Measurements from ENCODE around the gene COL18A1.

The COL18A1 gene

GRCh38 chr21:45470773-45471524 lies 66.0 kb downstream of the COL18A1 start:
- DNase-seq = no peak

- DNase-seq = no peak
These were observed 66.7 kb downstream of the COL18A1 start for GRCh38 chr21:45471525-45472221.

- no peak for DNase-seq
These were observed 67.7 kb downstream of the COL18A1 start for GRCh38 chr21:45472445-45473365.

GRCh38 chr21:45473496-45474322 lies 68.7 kb downstream of the COL18A1 start:
- no peak for DNase-seq

- DNase-seq = no peak
These were observed 69.5 kb downstream of the COL18A1 start for GRCh38 chr21:45474323-45474950.

GRCh38 chr21:45475004-45475685 lies 70.2 kb downstream of the COL18A1 start:
- DNase-seq = no peak

GRCh38 chr21:45475797-45476570 lies 71.0 kb downstream of the COL18A1 start:
- DNase-seq = no peak

GRCh38 chr21:45476582-45476981 lies 71.6 kb downstream of the COL18A1 start:
- no peak for DNase-seq

- DNase-seq = no peak
These were observed 72.5 kb downstream of the COL18A1 start for GRCh38 chr21:45477176-45478114.

- DNase-seq = no peak
These were observed 73.3 kb downstream of the COL18A1 start for GRCh38 chr21:45478115-45478801.

GRCh38 chr21:45478816-45479669 lies 74.1 kb downstream of the COL18A1 start:
- DNase-seq = no peak

- no peak for DNase-seq
These were observed 75.0 kb downstream of the COL18A1 start for GRCh38 chr21:45479691-45480675.

- no peak for DNase-seq
These were observed 75.9 kb downstream of the COL18A1 start for GRCh38 chr21:45480701-45481500.

- DNase-seq = no peak
These were observed 76.6 kb downstream of the COL18A1 start for GRCh38 chr21:45481566-45481965.

Measured in DMS79 treated with DMSO at 0.1 percent for 48 hours (cell line).